ENCODE data around the gene CDH16.
"Not testable (repeated sequence)": the region's sequence is repeated elsewhere in the genome, so short reads cannot be mapped to it uniquely, and the experiment has no call there.

The CDH16 gene

GRCh38 chr16:66946974-66947301, 28.3 kb upstream of the CDH16 start:
- no peak for DNase-seq (ENCODE audit: low spot score)

GRCh38 chr16:66946541-66946940, 27.9 kb upstream of the CDH16 start:
- DNase-seq (ENCODE audit: low spot score): no peak

GRCh38 chr16:66945939-66946338, 27.3 kb upstream of the CDH16 start:
- DNase-seq (ENCODE audit: low spot score): no peak

GRCh38 chr16:66944971-66945370, 26.3 kb upstream of the CDH16 start:
- not testable (repeated sequence) for DNase-seq (ENCODE audit: low spot score)

GRCh38 chr16:66944054-66944441, 25.4 kb upstream of the CDH16 start:
- no peak for DNase-seq (ENCODE audit: low spot score)

GRCh38 chr16:66943426-66944053, 24.9 kb upstream of the CDH16 start:
- no peak for DNase-seq (ENCODE audit: low spot score)

GRCh38 chr16:66942981-66943380, 24.3 kb upstream of the CDH16 start:
- no peak for DNase-seq (ENCODE audit: low spot score)

- DNase-seq (ENCODE audit: low spot score): no peak
Observed at GRCh38 chr16:66940236-66940635, 21.6 kb upstream of the CDH16 start.

GRCh38 chr16:66939366-66939765, 20.7 kb upstream of the CDH16 start:
- no peak for DNase-seq (ENCODE audit: low spot score)

- no peak for DNase-seq (ENCODE audit: low spot score)
Observed at GRCh38 chr16:66937725-66938337, 19.1 kb upstream of the CDH16 start.

- no peak for DNase-seq (ENCODE audit: low spot score)
Observed at GRCh38 chr16:66936889-66937554, 18.3 kb upstream of the CDH16 start.

- no peak for DNase-seq (ENCODE audit: low spot score)
Observed at GRCh38 chr16:66936462-66936861, 17.8 kb upstream of the CDH16 start.

GRCh38 chr16:66935314-66936011, 16.8 kb upstream of the CDH16 start, which contains the start of gene CES2:
Gene CES2, plus strand, starts transcription at chr16:66935516. Its CDS starts 120 bp downstream, at chr16:66935636.
- DNase-seq (ENCODE audit: low spot score): no peak

- not testable (repeated sequence) for DNase-seq (ENCODE audit: low spot score)
Observed at GRCh38 chr16:66934839-66935313, 16.2 kb upstream of the CDH16 start.

GRCh38 chr16:66934138-66934838, 15.6 kb upstream of the CDH16 start, which contains the start of gene CIAO2B:
Gene CIAO2B, minus strand, starts transcription at chr16:66934402. Its CDS starts 38 bp downstream, at chr16:66934364.
- peak; percentile 89 for DNase-seq (ENCODE audit: low spot score)

GRCh38 chr16:66933776-66934137, 15.1 kb upstream of the CDH16 start:
- no peak for DNase-seq (ENCODE audit: low spot score)

GRCh38 chr16:66932076-66932475, 13.4 kb upstream of the CDH16 start:
- DNase-seq (ENCODE audit: low spot score): no peak

GRCh38 chr16:66931665-66932064, 13.0 kb upstream of the CDH16 start:
- DNase-seq (ENCODE audit: low spot score): no peak

GRCh38 chr16:66930189-66930588, 11.5 kb upstream of the CDH16 start:
- no peak for DNase-seq (ENCODE audit: low spot score)

- no peak for DNase-seq (ENCODE audit: low spot score)
Observed at GRCh38 chr16:66928702-66929388, 10.2 kb upstream of the CDH16 start.

GRCh38 chr16:66927918-66928649, 9.4 kb upstream of the CDH16 start:
- DNase-seq (ENCODE audit: low spot score): no peak

Measured in ecto neural progenitor cell (in vitro differentiated cells).